OCI-LY7 (cell line): Measurements from ENCODE around the gene TBC1D2B. TPM values are rescaled to one million over a fixed set of nuclear protein-coding genes. Genes with fewer than 3 reads are reported as not detected.
A peak's percentile ranks its signal among the peaks of the same experiment; 100 is the strongest.

ENCODE experiments used
- BruUV-seq: library from RNA; stranded (reverse); fragments of 400-500 nt; replicated peaks from 2 replicates; lab custom pipeline; 2021; lab: Mats Ljungman, UMichigan
- CTCF ChIA-PET: fragments of 300-600 bp; sonication (Branson Sonifier 250); formaldehyde crosslinking; loops from one replicate; lab custom pipeline; 2022; ENCODE audit warnings: antibody characterized with exemption; ENCODE audit not compliant: unreplicated experiment; lab: Charles Lee
- POLR2A ChIA-PET: fragments of 300-600 bp; sonication (Branson Sonifier 250); formaldehyde crosslinking; loops from one replicate; lab custom pipeline; 2022; ENCODE audit warnings: antibody characterized with exemption; lab: Charles Lee
- DNase-seq: peaks from one replicate; pipeline ENCODE4 v3.0.0-alpha.2; 2015; ENCODE audit warnings: low spot score
- H2AFZ ChIP-seq: fragments of 200-600 bp; sonication (generic), shearing (Covaris generic); 2 replicates; pipeline ENCODE4 v1.6.1; 2014; ENCODE audit warnings: mild to moderate bottlenecking, antibody characterized with exemption, low read length, moderate library complexity
- H3K27ac ChIP-seq: fragments of 200-600 bp; sonication (generic); 2 replicates; pipeline ENCODE4 v1.5.1; 2014; ENCODE audit warnings: mixed run types, low read depth, mild to moderate bottlenecking, moderate library complexity, low read length, inconsistent platforms; ENCODE audit not compliant: poor library complexity, severe bottlenecking
- H3K36me3 ChIP-seq: fragments of 200-600 bp; sonication (generic); 2 replicates; pipeline ENCODE4 v1.6.1; 2014; ENCODE audit warnings: mild to moderate bottlenecking, antibody characterized with exemption, low read length, moderate library complexity, mixed read lengths; ENCODE audit not compliant: insufficient read depth
- H3K4me1 ChIP-seq: fragments of 200-600 bp; sonication (generic); 2 replicates; pipeline ENCODE4 v1.5.1; 2014; ENCODE audit warnings: mild to moderate bottlenecking, low read length; ENCODE audit not compliant: insufficient read depth, poor library complexity, severe bottlenecking
- H3K4me2 ChIP-seq: fragments of 200-600 bp; sonication (generic); 2 replicates; pipeline ENCODE4 v1.6.1; 2014; ENCODE audit warnings: mild to moderate bottlenecking, low read length
- H3K4me3 ChIP-seq: fragments of 200-600 bp; sonication (generic); 2 replicates; pipeline ENCODE4 v1.5.1; 2014; ENCODE audit warnings: mild to moderate bottlenecking, low read depth, low read length; ENCODE audit not compliant: poor library complexity, severe bottlenecking
- H3K79me2 ChIP-seq: fragments of 200-600 bp; sonication (generic); 2 replicates; pipeline ENCODE4 v1.6.1; 2016; ENCODE audit warnings: low read depth, mild to moderate bottlenecking, low read length, moderate library complexity, mixed read lengths; ENCODE audit not compliant: insufficient read depth
- H3K9me2 ChIP-seq: fragments of 200-600 bp; sonication (generic); 2 replicates; pipeline ENCODE4 v1.6.1; 2016; ENCODE audit warnings: mild to moderate bottlenecking, low read length, mixed read lengths; ENCODE audit not compliant: insufficient read depth
- H3K9me3 ChIP-seq: fragments of 200-600 bp; sonication (generic); 2 replicates; pipeline ENCODE4 v1.6.1; 2014; ENCODE audit warnings: mild to moderate bottlenecking, mixed run types, low read length, mixed read lengths
- H4K20me1 ChIP-seq: fragments of 200-600 bp; sonication (generic); 2 replicates; pipeline ENCODE4 v1.6.1; 2014; ENCODE audit warnings: mild to moderate bottlenecking, antibody characterized with exemption, low read length, moderate library complexity, mixed read lengths; ENCODE audit not compliant: insufficient read depth
- CTCF ChIP-seq: fragments of 200-600 bp; sonication (generic); conservative IDR thresholded peaks from 2 replicates; pipeline ENCODE4 v1.5.1; 2014; ENCODE audit warnings: mild to moderate bottlenecking, antibody characterized with exemption, low read length, moderate library complexity, mixed read lengths
- EZH2phosphoT487 ChIP-seq: fragments of 200-600 bp; sonication (generic); IDR thresholded peaks from 2 replicates; pipeline ENCODE4 v1.6.1; 2018; ENCODE audit warnings: low read depth, borderline replicate concordance, mild to moderate bottlenecking, mixed run types, antibody characterized with exemption, low read length, moderate library complexity, mixed read lengths
- intact Hi-C: fragments of 100-400 bp; cut with micrococcal nuclease; formaldehyde crosslinking; loops from one replicate; pipeline ENCODE4 v1.10.0; 2022; ENCODE audit not compliant: unreplicated experiment
- total RNA-seq, 2 experiments: library from RNA; depleted of rRNA in 1 of 2; stranded (reverse); fragments of >200 nt in 1 of 2; shearing (Covaris generic) in 1 of 2; gene quantifications; 2 replicates each; pipeline ENCODE4 v1.2.3, GENCODE V29; 2014 to 2022

The TBC1D2B gene
- total RNA-seq, 2 experiments from 2014 or later = 30.9 to 41.5 TPM

GRCh38 chr15:78057803-78058202, 19.7 kb downstream of the TBC1D2B start:
- Histone ChIP-seq H3K27ac (peak overlapping the region; percentile 81), H3K4me3 (peak overlapping the region; percentile 45), H3K9me2 (no peaks in the 10 kb centered on the region), H3K4me2 (peak overlapping the region; percentile 75), H3K36me3 (peaks cover 14% of the 10 kb centered on the region; the same call in 1 of the 2 replicates), H3K9me3 (no peaks in the 10 kb centered on the region), H3K79me2 (peaks cover 81% of the 10 kb centered on the region), H3K4me1 (peaks cover 91% of the 10 kb centered on the region), H4K20me1 (no peaks in the 10 kb centered on the region), H2AFZ (no peak overlapping the region; the same call in 1 of the 2 replicates)
- no peak for DNase-seq
- no peak for TF ChIP-seq CTCF
- no peak for TF ChIP-seq EZH2phosphoT487
- CTCF ChIA-PET = no interaction called here
- BruUV-seq = no TSS peak
- POLR2A ChIA-PET = interaction anchor here (0.7 to 5.6 kb wide), 3 partner anchors 11 to 39 kb away, joined by 3 to 53 read pairs (median 3); no protein-coding TSS in a partner anchor
- intact Hi-C loops = no loop called here

- intact Hi-C loops = no loop called here
- BruUV-seq = no TSS peak
- H4K20me1 ChIP-seq = no peaks in the 10 kb centered on the region
- POLR2A ChIA-PET = interaction anchor here (0.7 to 5.6 kb wide), 6 partner anchors 9 to 498 kb away, joined by 3 to 53 read pairs (median 4); no protein-coding TSS in a partner anchor
- CTCF ChIA-PET = interaction anchor here (0.7 to 1.0 kb wide), 2 partner anchors 8 to 21 kb away, joined by 3 read pairs; partner anchors contain the start of gene TBC1D2B
- H3K9me3 ChIP-seq = no peaks in the 10 kb centered on the region
- H3K36me3 ChIP-seq = peaks cover 24% of the 10 kb centered on the region; the same call in 1 of the 2 replicates
- no peak overlapping the region for H2AFZ ChIP-seq
- DNase-seq = peak; percentile 88
- H3K9me2 ChIP-seq = no peaks in the 10 kb centered on the region
- H3K4me1 ChIP-seq = peaks cover 91% of the 10 kb centered on the region
- peak overlapping the region; percentile 45 for H3K4me3 ChIP-seq
- TF ChIP-seq CTCF = no peak
- TF ChIP-seq EZH2phosphoT487 = no peak
- H3K4me2 ChIP-seq = peak overlapping the region; percentile 75
- H3K27ac ChIP-seq = peak overlapping the region; percentile 81
- peaks cover 73% of the 10 kb centered on the region for H3K79me2 ChIP-seq
Measured at GRCh38 chr15:78056714-78057269, 20.7 kb downstream of the TBC1D2B start.
